ENCODE results near the gene TRAPPC10. TPM values are rescaled to one million over a fixed set of nuclear protein-coding genes. Genes with fewer than 3 reads are reported as not detected.

Gene TRAPPC10
- total RNA-seq, 1 experiment from 2014 or later = 37.6 TPM

DNA sequence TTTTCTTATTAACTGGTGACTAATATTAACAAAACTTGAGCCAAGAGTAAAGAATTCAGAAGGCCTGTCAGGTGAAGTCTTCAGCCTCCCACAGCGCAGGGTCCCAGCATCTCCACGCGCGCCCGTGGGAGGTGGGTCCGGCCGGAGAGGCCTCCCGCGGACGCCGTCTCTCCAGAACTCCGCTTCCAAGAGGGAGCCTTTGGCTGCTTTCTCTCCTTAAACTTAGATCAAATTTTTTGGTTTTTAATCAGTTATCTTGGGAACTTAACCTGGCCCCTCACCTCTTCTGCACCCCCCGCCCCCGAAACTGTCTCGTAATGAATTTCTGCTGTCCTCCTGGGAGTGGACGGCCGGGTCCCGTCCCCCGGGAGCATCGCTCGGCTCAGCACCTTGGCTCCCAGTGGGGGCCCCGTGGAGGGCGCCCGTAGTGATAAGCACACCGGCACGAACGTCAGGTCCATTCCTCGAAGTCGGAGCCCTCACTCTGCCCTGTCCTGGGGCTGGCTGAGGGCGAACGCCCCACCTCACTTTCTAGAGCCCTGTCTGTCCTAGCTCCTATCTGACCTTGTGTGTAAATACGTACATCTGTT is 29.5 kb upstream of the TRAPPC10 start:
- DNase-seq (ENCODE audit: low read depth) = no peak

GRCh38 chr21:43983390-43983789 is 28.7 kb upstream of the TRAPPC10 start:
- no peak for DNase-seq (ENCODE audit: low read depth)

DNA sequence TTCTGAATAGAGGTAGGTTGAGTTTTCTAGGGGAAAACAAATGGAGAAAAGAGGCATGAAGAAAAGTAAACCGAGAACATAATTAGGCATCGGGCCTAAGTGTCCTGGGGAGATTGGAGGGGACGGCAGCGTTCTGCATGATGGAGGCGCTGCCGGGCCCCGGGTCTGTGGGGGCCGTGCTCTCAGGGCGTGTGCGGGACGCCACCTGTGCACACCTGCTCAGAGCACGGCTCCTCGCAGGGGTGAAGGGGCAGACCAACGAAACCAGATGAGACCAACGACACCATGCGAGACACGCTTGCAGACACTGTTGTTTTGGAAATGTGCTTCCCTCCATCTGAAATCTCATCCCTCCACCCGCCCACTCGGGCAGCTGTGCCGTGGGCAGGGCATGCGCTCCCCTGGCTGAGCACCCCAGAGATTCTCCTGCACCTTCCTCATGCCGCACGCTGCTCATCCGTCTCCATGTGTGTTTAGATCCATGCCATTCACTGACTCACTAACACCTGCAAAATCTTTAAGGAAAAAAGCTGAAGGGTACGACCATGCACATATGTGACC is 28.2 kb upstream of the TRAPPC10 start:
- DNase-seq (ENCODE audit: low read depth) = no peak

GRCh38 chr21:43984905-43985689 is 27.0 kb upstream of the TRAPPC10 start:
- no peak for DNase-seq (ENCODE audit: low read depth)

DNA sequence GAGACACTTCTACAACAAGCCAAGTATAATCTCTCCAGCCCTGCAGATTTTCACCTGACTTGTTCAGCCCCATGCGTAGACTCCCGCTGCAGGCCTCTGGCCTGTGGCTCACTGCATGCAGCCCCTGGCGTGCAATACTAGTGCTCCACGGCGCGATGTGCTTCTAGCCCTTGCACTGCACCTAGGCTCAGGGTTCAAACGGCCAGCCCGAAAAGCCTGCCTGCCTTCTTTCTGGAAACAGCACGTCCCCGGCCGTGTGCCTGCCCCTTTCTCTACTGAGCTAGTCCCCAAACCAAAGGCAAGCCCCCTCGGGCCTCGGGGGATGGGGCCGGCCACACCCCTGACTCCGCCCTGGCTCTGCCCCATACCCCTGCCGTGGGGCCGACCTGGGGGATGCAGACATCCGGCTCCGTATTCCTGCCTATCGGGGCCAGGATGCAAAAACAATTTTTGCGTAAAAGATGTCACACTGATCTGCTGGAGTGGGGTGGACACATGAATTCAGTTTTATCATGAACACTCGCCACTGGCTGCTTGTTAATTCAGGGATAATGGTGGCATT is 26.3 kb upstream of the TRAPPC10 start:
- DNase-seq (ENCODE audit: low read depth) = no peak

- DNase-seq (ENCODE audit: low read depth) = no peak
Observed at GRCh38 chr21:43986544-43987451, 25.3 kb upstream of the TRAPPC10 start.

- DNase-seq (ENCODE audit: low read depth) = no peak
Observed at GRCh38 chr21:43987509-43987908, 24.6 kb upstream of the TRAPPC10 start.

GRCh38 chr21:43988016-43988415 is 24.1 kb upstream of the TRAPPC10 start:
- DNase-seq (ENCODE audit: low read depth) = no peak

DNA sequence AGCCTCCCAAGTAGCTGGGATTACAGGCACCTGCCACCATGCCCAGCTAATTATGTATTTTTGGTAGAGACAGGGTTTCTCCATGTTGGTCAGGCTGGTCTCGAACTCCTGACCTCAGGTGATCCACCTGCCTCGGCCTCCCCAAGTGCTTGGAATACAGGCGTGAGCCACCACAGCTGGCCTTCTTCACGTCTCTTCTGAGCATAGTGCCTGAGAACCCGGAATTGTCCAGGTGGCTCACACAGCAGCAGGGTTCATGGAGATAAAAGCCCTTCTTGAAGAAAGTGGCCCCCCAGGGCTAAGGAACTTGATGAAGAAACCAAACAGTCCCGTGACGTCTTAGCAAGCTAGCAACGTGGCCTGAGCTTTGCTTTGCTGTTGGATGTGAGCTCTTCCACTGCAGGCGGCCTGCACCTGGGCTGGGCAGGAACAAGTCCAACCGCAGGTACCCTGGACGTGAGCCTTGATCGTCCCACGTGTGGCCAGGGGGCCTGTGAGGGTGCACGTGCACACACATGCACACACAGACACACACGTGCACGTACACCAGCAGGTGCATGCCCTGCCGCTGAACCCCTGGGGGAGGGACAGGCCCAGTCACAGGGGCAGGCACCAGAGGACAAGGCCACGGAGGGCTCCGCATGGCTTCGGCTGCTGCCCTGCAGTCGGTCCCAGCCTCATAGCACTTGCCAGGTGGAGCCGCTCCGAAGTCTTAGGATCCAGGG is 23.4 kb upstream of the TRAPPC10 start:
- DNase-seq (ENCODE audit: low read depth) = no peak

GRCh38 chr21:43989401-43989800 is 22.7 kb upstream of the TRAPPC10 start:
- DNase-seq (ENCODE audit: low read depth) = no peak

DNA sequence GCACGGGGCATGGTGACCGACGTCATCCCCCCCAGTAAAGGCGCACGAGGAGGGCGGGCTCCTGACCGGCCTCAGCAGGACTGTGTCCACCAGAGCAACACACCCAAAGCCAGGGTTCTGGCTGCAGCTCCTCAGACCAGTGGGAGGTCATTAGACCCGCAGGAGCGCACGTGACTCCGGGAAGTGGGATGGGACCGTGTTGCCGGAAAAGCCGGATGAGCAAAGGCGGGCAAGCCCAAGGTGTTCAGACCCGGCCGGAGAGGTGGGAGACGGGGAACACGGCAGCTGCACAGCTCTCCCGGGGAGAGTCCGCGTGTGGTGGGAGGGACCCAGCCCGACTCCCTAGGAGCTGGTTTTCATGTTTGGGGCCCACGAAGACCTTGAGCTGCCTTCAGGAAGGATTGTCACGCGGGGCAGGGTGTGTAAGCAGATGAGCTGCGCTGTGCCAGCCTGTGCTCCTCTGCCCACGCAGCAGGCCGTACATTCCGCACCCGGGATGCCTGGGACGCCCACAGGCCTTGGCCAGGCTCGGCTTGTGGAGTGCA is 20.6 kb upstream of the TRAPPC10 start:
- no peak for DNase-seq (ENCODE audit: low read depth)

DNA sequence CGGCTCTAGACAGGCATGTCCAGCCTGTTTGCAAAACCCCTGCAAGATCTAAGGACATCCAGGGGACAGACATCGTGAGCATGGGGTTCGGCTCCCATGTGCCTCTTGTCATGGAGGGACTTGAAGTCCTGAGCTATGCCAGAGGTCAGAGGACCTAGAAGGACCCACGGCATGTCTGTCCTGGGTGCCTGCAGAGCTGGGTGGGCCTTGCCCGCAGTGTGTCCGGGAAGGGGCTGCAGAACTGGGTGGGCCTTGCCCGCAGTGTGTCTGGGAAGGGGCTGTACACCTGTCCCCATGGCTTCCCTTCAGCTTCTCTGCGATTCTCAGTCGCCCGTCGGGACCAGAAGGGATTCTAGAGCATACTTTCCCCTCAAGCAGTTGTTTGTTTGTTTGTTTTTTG is 20.0 kb upstream of the TRAPPC10 start:
- no peak for DNase-seq (ENCODE audit: low read depth)

- no peak for DNase-seq (ENCODE audit: low read depth)
Observed at GRCh38 chr21:43993420-43993934, 18.6 kb upstream of the TRAPPC10 start.

- DNase-seq (ENCODE audit: low read depth) = no peak
Observed at GRCh38 chr21:43994085-43994484, 18.0 kb upstream of the TRAPPC10 start.

DNA sequence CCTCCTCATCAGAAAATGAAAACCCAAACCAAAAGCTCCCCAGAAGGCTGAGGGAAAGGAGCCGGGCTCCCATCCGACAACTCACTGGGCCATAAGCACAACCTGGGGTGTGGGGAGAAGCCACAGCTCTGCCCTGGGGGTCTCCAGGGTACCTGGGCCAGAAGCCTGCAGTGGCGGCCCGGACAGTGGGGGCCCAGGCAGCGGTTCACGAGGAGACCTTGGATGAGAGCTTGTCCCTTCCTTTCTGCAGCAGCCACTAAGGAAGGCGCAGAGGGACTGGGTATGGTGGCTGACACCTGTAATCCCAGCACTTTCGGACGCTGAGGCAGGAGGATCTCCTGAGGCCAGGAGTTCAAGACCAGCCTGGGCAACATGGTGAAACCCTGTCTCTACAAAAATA is 17.5 kb upstream of the TRAPPC10 start:
- DNase-seq (ENCODE audit: low read depth) = no peak

DNA sequence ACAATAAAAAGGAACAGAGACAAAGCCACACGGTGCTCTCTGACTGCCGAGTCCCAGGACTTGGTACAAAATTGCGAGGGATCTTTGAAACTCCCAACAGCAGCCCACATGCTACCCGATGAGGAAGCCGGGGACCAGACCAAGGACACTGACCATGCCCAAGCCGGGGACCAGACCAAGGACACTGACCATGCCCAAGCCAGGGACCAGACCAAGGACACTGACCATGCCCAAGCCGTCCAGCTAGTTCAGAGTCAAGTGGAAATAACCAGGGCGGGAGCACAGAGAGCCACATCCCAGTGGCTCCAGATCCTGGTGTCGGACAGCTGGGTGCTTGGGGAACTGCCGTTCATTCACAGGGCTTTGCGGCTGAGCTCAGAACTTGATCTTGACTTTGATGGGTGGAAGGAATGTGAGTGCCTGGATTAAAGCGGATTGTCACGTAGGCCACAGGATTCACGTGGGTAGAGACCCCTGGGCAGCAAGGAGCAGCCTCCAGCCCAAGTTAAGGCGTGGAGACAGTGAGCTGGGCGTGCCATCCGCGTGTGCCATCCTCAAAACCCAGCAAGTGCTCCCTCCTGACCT is 16.5 kb upstream of the TRAPPC10 start:
- DNase-seq (ENCODE audit: low read depth) = no peak

DNA sequence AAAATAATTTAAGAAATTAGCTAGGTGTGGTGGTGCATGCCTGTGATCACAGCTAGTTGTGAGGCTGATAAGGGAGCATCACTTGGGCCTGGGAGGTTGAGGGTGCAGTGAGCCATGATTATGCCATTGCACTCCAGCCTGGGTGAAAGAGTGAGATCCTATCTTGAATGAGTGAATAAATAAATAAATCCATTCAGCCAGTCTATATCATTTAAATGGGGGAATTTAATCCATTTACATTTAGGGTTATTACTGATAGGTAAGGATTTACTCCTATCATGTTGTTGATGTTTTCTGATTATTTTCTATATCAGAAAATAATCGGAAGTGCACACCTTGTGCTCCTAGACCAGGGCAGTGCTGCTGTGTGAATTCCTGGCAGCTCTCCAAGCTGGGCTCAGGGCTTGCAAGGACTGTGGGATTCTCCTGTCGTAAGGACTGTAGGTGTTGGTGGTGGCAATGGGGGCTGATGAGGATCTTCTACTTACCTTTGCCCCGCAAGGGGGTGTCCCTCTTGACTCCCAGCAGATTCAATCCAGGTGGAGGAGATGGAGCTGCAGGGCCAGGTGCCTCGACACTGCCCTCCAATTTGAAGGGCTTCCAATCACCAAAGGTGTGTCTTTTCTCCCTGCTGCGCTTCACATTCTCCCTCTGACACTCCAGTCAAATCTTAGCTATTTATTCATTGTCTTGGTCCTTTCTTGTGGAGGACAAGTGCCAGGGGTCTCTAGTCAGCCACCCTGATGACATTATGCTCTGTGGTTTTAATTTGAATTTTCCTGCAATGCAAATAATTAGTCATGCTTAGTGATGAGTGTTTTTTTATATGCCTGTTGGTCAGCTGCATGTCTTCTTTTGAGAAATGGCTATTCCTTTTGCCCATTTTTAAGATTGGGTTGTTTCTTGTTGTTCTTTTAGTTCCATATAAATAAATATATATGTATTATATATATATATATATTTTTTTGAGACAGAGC is 14.1 kb upstream of the TRAPPC10 start:
- DNase-seq (ENCODE audit: low read depth) = peak; percentile 40

GRCh38 chr21:44000360-44000759 is 11.7 kb upstream of the TRAPPC10 start:
- no peak for DNase-seq (ENCODE audit: low read depth)

DNA sequence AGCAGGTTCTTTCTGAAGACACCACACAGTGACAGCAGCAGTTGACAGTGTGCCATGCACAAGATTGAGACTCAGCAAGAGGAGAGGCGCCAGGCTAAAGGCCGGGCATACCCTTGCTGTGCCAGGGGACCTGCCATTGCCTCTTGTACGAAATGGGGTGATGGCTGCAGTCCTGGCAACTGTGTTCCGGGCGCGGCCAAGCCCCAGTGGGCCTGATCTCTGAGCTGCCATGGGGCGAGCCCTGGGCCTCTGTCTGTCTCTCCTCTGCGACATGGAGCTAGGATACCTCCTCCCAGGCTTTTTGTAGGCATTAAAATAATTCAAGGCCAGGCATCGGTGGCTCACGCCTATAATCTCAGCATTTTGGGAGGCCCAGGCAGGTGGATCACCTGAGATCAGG is 9.6 kb upstream of the TRAPPC10 start:
- no peak for DNase-seq (ENCODE audit: low read depth)

Data from HT1080 (cell line).